CD4-positive, alpha-beta T cell (primary cell): Measurements from ENCODE around the gene RGL2. TPM values are rescaled to one million over a fixed set of nuclear protein-coding genes. Genes with fewer than 3 reads are reported as not detected.

Source experiments
- ATAC-seq: fragments of 200-7000 bp; cut with Tn5 transposase; one replicate; pipeline ENCODE4 v1.10.0; 2022; ENCODE audit warnings: mild to moderate bottlenecking; ENCODE audit not compliant: poor library complexity
- CTCF ChIA-PET: fragments of 350-600 bp; sonication (Branson Sonifier 250); formaldehyde crosslinking; loops from one replicate; lab custom pipeline; 2021; ENCODE audit warnings: antibody characterized with exemption, inconsistent platforms; lab: Charles Lee
- POLR2A ChIA-PET: fragments of 350-600 bp; sonication (Branson Sonifier 250); formaldehyde crosslinking; loops from one replicate; lab custom pipeline; 2021; ENCODE audit warnings: antibody characterized with exemption, inconsistent platforms; lab: Charles Lee
- DNase-seq, 14 experiments: peaks; one replicate each; pipeline ENCODE4 v3.0.0-alpha.2; 2013 to 2020; ENCODE audit warnings: mixed read lengths in 2 of 14
- H3K27ac ChIP-seq, 2 donors: one replicate each; pipeline versions ENCODE4 v1.5.1 to v1.7.0; 2013; ENCODE audit warnings: low read length in 2 of 2, low read depth in 1 of 2, mild to moderate bottlenecking in 1 of 2
- H3K27me3 ChIP-seq, 2 experiments: 1 replicate in 1 of 2; 2 replicates in 1 of 2; pipeline versions ENCODE4 v1.6.1 to v1.7.0; 2013; ENCODE audit warnings: low read length in 2 of 2, control low read depth in 1 of 2, mild to moderate bottlenecking in 1 of 2, moderate library complexity in 1 of 2; ENCODE audit not compliant: insufficient read depth in 2 of 2, control insufficient read depth in 1 of 2
- H3K36me3 ChIP-seq: one replicate; pipeline ENCODE4 v1.6.1; 2013; ENCODE audit warnings: low read length, control low read depth; ENCODE audit not compliant: insufficient read depth
- H3K4me1 ChIP-seq: one replicate; pipeline ENCODE4 v1.6.1; 2013; ENCODE audit warnings: low read length, control low read depth; ENCODE audit not compliant: insufficient read depth
- H3K4me3 ChIP-seq: one replicate; pipeline ENCODE4 v1.5.1; 2013; ENCODE audit warnings: mild to moderate bottlenecking, low read length, moderate library complexity
- H3K9me3 ChIP-seq, 2 experiments: 1 replicate in 1 of 2; 2 replicates in 1 of 2; pipeline versions ENCODE4 v1.6.1 to v1.7.0; 2013; ENCODE audit warnings: low read length in 2 of 2, mild to moderate bottlenecking in 2 of 2, control low read depth in 1 of 2, moderate library complexity in 1 of 2; ENCODE audit not compliant: control insufficient read depth in 1 of 2, insufficient read depth in 1 of 2
- H3K27ac Mint-ChIP-seq: one replicate; pipeline ENCODE4 v1.8.0; 2020; ENCODE audit warnings: mixed read lengths
- H3K27me3 Mint-ChIP-seq: one replicate; pipeline ENCODE4 v1.8.0; 2021; ENCODE audit warnings: mixed read lengths
- H3K36me3 Mint-ChIP-seq: one replicate; pipeline ENCODE4 v1.8.0; 2021; ENCODE audit warnings: low read depth, mixed read lengths
- H3K4me1 Mint-ChIP-seq: one replicate; pipeline ENCODE4 v1.8.0; 2021; ENCODE audit warnings: low read depth, mixed read lengths
- H3K4me3 Mint-ChIP-seq: one replicate; pipeline ENCODE4 v1.8.0; 2020; ENCODE audit warnings: mild to moderate bottlenecking, mixed read lengths
- H3K9me3 Mint-ChIP-seq: one replicate; pipeline ENCODE4 v1.8.0; 2020; ENCODE audit warnings: mixed read lengths
- intact Hi-C, 2 experiments: fragments of 100-400 bp; cut with DNase I in 1 of 2; cut with micrococcal nuclease in 1 of 2; formaldehyde crosslinking; loops; one replicate each; pipeline versions ENCODE4 v1.15.1 to v1.9.0; 2023 to 2025; cut with DNase I, micrococcal nuclease
- total RNA-seq, 174 experiments: library from RNA in 2 of 174; stranded (reverse) in 2 of 174; gene quantifications; one replicate each; pipeline ENCODE4 v1.2.3 and lab custom pipeline; 2021 to 2026
- TF ChIP-seq, protein P1 (sequence below): fragments of 200-600 bp; IDR thresholded peaks from one replicate; pipeline ENCODE4 v1.8.0; 2022; ENCODE audit warnings: antibody characterized with exemption, mild to moderate bottlenecking

The RGL2 gene
- total RNA-seq, 2 experiments from 2014 or later: 39.2 to 39.4 TPM

DNA sequence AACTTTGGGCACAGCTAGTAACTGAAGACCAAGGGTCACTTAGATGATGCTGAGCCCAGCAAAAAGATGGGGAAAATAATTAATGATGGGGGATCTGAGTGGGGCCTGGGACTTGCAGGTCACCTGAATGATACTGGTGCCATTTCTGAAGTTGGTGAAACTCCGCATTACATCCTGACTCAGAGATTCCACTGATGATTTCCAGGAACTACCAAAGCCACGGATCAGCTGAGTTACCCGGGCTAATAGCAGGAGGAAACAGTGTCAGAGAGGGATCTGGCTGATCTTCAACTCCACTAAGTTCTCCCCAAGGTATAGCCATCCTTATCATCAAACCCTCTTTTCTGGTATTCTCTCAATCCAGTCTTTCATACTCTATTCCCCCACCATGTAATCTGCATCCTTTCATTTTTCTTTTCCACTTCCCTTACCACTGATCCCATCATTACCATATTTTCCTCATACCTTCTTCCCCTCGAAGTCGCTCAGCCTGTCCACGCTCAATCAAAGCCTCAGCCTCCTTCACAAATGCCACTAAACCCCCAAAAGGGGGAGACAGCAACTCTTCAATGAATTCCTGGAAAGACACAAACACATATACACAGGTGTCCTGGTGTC lies 47.2 kb downstream of the RGL2 start:
- Histone ChIP-seq H3K27ac (no peak overlapping the region), H3K4me3 (no peak overlapping the region), H3K9me3 (no peaks in the 10 kb centered on the region), H3K27me3 (no peaks in the 10 kb centered on the region), H3K4me1 (peaks cover 32% of the 10 kb centered on the region), H3K36me3 (peaks cover 20% of the 10 kb centered on the region)
- H3K36me3 Mint-ChIP-seq: peaks cover 28% of the 10 kb centered on the region
- TF ChIP-seq, protein P1, sequence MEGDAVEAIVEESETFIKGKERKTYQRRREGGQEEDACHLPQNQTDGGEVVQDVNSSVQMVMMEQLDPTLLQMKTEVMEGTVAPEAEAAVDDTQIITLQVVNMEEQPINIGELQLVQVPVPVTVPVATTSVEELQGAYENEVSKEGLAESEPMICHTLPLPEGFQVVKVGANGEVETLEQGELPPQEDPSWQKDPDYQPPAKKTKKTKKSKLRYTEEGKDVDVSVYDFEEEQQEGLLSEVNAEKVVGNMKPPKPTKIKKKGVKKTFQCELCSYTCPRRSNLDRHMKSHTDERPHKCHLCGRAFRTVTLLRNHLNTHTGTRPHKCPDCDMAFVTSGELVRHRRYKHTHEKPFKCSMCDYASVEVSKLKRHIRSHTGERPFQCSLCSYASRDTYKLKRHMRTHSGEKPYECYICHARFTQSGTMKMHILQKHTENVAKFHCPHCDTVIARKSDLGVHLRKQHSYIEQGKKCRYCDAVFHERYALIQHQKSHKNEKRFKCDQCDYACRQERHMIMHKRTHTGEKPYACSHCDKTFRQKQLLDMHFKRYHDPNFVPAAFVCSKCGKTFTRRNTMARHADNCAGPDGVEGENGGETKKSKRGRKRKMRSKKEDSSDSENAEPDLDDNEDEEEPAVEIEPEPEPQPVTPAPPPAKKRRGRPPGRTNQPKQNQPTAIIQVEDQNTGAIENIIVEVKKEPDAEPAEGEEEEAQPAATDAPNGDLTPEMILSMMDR: no peak
- POLR2A ChIA-PET: interaction anchor here (0.7 to 4.0 kb wide), 4 partner anchors 20 to 48 kb away, joined by 3 to 95 read pairs (median 16); partner anchors contain the start of genes B3GALT4, RPS18 and VPS52
- H3K4me3 Mint-ChIP-seq: peak overlapping the region; percentile 82
- no peak for DNase-seq
- peaks cover 37% of the 10 kb centered on the region for H3K4me1 Mint-ChIP-seq
- CTCF ChIA-PET: interaction anchor here (1.6 to 6.8 kb wide), 2 partner anchors 90 to 460 kb away, joined by 3 to 76 read pairs; partner anchors contain the start of gene UQCC2
- H3K27me3 Mint-ChIP-seq: no peaks in the 10 kb centered on the region
- ATAC-seq: no peak
- intact Hi-C loops: no loop called here
- peak overlapping the region; percentile 81 for H3K27ac Mint-ChIP-seq
- H3K9me3 Mint-ChIP-seq: no peaks in the 10 kb centered on the region

DNA sequence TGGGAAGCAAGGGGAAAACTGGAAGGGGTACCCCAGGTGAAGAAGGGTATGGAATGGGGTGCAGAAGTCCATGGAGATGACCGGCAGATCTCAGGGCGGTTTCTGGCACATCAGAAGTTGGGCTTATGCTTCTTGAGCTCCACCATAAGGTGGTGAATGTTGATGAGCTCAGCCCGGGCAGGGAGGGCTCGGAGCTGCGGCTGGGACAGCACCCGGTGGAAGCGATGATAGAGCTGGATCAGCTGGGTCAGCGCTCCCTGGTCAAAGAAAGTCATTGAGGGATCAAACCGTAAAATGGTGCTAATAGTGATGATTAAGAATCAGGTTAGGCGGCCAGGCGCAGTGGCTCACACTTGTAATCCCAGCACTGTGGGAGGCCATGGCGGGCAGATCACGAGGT lies 48.0 kb downstream of the RGL2 start:
- no peaks in the 10 kb centered on the region for H3K9me3 ChIP-seq
- H3K36me3 ChIP-seq: peaks cover 20% of the 10 kb centered on the region
- Mint-ChIP-seq H3K4me1 (peaks cover 37% of the 10 kb centered on the region), H3K27ac (peak overlapping the region; percentile 97), H3K4me3 (peak overlapping the region; percentile 43), H3K36me3 (peaks cover 26% of the 10 kb centered on the region), H3K9me3 (no peaks in the 10 kb centered on the region), H3K27me3 (no peaks in the 10 kb centered on the region)
- DNase-seq (no peak), ATAC-seq (no peak)
- peaks cover 32% of the 10 kb centered on the region for H3K4me1 ChIP-seq
- intact Hi-C loops: no loop called here
- no peak overlapping the region for H3K4me3 ChIP-seq
- ChIA-PET CTCF (interaction anchor here (1.6 to 6.8 kb wide), 4 partner anchors 21 to 461 kb away, joined by 3 to 76 read pairs (median 11); partner anchors contain the start of genes B3GALT4, RPS18, UQCC2 and VPS52), POLR2A (interaction anchor here (0.8 to 4.0 kb wide), 7 partner anchors 12 to 94 kb away, joined by 3 to 95 read pairs (median 21); partner anchors contain the start of genes B3GALT4, RGL2, RPS18 and RXRB)
- TF ChIP-seq, protein P1: no peak
- H3K27me3 ChIP-seq: no peaks in the 10 kb centered on the region
- H3K27ac ChIP-seq: no peak overlapping the region

DNA sequence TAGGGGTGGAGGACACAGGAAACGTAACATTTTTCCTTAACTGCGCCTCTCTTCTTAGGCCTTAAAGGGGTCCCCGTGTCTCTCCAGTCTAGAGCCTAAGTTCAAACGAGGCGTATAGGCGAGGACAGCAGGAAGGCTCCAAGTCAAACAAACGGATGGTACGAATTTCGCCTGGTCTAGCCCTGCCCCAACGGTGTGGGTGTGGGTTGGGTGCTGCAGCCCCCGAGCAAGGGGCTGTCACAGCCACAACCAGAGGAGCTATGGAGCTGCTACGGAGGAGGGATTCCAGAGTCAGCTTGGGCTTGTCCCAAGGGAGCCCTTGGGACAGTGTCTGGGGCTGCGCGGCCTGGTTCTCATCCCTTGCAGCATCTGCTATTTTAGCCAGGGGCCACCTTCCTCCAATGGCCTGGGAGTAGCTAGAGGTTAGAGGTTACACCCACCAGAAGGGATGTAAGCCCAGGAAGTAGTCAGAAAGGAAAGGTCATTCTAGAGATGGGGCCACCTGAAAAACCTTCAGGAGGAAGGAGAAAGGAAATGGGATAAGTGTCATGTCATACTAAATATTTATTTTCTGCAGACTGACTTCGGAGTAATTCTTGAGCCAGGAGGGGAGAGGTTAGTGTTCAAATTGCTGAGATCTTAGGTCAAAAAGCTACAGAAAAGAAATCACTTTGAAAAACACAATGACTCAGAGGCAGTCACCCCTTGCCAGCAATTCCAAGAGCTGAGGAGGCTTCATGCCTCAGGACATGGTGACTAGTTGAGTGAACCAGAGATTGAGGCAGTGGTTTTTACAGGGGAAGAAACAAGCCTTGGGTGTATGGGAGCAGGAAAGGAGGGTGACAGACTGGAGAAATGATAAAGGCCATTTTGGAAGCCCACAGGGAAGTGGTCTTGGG lies 48.8 kb downstream of the RGL2 start:
- no peaks in the 10 kb centered on the region for H3K27me3 ChIP-seq
- H3K36me3 ChIP-seq: peaks cover 20% of the 10 kb centered on the region
- intact Hi-C loops: loop anchor here (1.0 to 2.0 kb wide), 5 partner anchors 21 to 235 kb away; partner anchors contain the start of genes RING1 (in 2 of the 2), VPS52 (in 2 of the 2), RXRB (in 1 of the 2) and SLC39A7 (in 1 of the 2)
- Mint-ChIP-seq H3K27me3 (no peaks in the 10 kb centered on the region), H3K4me3 (peak overlapping the region; percentile 92), H3K36me3 (peaks cover 24% of the 10 kb centered on the region), H3K27ac (peak overlapping the region; percentile 97), H3K4me1 (peaks cover 37% of the 10 kb centered on the region), H3K9me3 (no peaks in the 10 kb centered on the region)
- TF ChIP-seq, protein P1: no peak
- CTCF ChIA-PET: interaction anchor here (1.3 to 6.8 kb wide), 10 partner anchors 22 to 461 kb away, joined by 3 to 76 read pairs (median 8); partner anchors contain the start of genes B3GALT4, RPS18, UQCC2 and VPS52
- ATAC-seq (no peak), DNase-seq (peak in 1 of 14 experiments; percentile 1)
- peaks cover 32% of the 10 kb centered on the region for H3K4me1 ChIP-seq
- POLR2A ChIA-PET: interaction anchor here (0.7 to 4.0 kb wide), 31 partner anchors 10 to 405 kb away, joined by 3 to 95 read pairs (median 11); partner anchors contain the start of genes B3GALT4, HLA-DMA, HSD17B8 and ITPR3
- peak overlapping the region; percentile 89 to 98 for H3K27ac ChIP-seq
- no peaks in the 10 kb centered on the region for H3K9me3 ChIP-seq
- peak overlapping the region; percentile 70 for H3K4me3 ChIP-seq
